GM12878 (cell line): Measurements from ENCODE around the gene KLHL22. TPM values are rescaled to one million over a fixed set of nuclear protein-coding genes. Genes with fewer than 3 reads are reported as not detected.

Experiments used
- ATAC-seq: fragments of 200-7000 bp; cut with Tn5 transposase; 3 replicates; pipeline ENCODE4 v1.9.1; 2020; ENCODE audit warnings: mild to moderate bottlenecking, moderate library complexity
- BruUV-seq: library from RNA; stranded (reverse); fragments of 400-500 nt; replicated peaks from 2 replicates; lab custom pipeline; 2021; lab: Mats Ljungman, UMichigan
- CTCF ChIA-PET: fragments of 300-600 bp; sonication (Branson Sonifier 250); formaldehyde crosslinking; extraction: SDS; loops from one replicate; lab custom pipeline; 2021; ENCODE audit warnings: inconsistent platforms; lab: Yijun Ruan, JAX
- POLR2A ChIA-PET: fragments of 350-600 bp; formaldehyde crosslinking; extraction: SDS; loops from one replicate; lab custom pipeline; 2021; ENCODE audit warnings: inconsistent platforms; lab: Charles Lee
- RAD21 ChIA-PET: fragments of 300-600 bp; sonication (Branson Sonifier 250); formaldehyde crosslinking; loops from one replicate; lab custom pipeline; 2023; ENCODE audit warnings: antibody characterized with exemption; ENCODE audit not compliant: unreplicated experiment; lab: Charles Lee
- SMC1A ChIA-PET: fragments of 300-600 bp; sonication (Branson Sonifier 250); formaldehyde crosslinking; loops from one replicate; lab custom pipeline; 2023; ENCODE audit not compliant: unreplicated experiment, uncharacterized antibody; lab: Charles Lee
- DNase-seq: peaks from one replicate; pipeline ENCODE4 v3.0.0-alpha.2; 2011; ENCODE audit warnings: low read depth, low spot score
- FAIRE-seq: peaks from 3 replicates; lab custom pipeline; 2011; peaks lifted over from hg19 to GRCh38; lab: Jason Lieb, UNC
- H2AFZ ChIP-seq: 2 replicates; pipeline ENCODE4 v1.6.0; 2011; ENCODE audit warnings: low read depth, low read length, control low read depth; ENCODE audit not compliant: control insufficient read depth
- H3K27ac ChIP-seq: 2 replicates; pipeline ENCODE4 v1.5.1; 2011; ENCODE audit warnings: control low read depth; ENCODE audit not compliant: control insufficient read depth, insufficient read depth
- H3K27me3 ChIP-seq, 2 experiments: replicated peaks in 1 of 2; 2 replicates each; pipeline versions ENCODE4 v1.6.0 to v1.6.1; 2011; ENCODE audit warnings: low read length in 1 of 2; ENCODE audit not compliant: control insufficient read depth in 2 of 2, insufficient read depth in 2 of 2
- H3K36me3 ChIP-seq, 2 experiments: 2 replicates each; pipeline ENCODE4 v1.5.1; 2011; ENCODE audit warnings: low read length in 1 of 2; ENCODE audit not compliant: control insufficient read depth in 2 of 2, insufficient read depth in 2 of 2
- H3K4me1 ChIP-seq: 2 replicates; pipeline ENCODE4 v1.6.1; 2011; ENCODE audit warnings: mild to moderate bottlenecking, low read length, moderate library complexity, mixed read lengths; ENCODE audit not compliant: control insufficient read depth, insufficient read depth
- H3K4me2 ChIP-seq: 2 replicates; pipeline ENCODE4 v1.6.0; 2011; ENCODE audit warnings: control low read depth; ENCODE audit not compliant: control insufficient read depth, insufficient read depth
- H3K4me3 ChIP-seq: fragments of 200-600 bp; sonication (generic); 2 replicates; pipeline ENCODE4 v1.5.1; 2016
- H3K79me2 ChIP-seq: 2 replicates; pipeline ENCODE4 v1.6.0; 2011; ENCODE audit warnings: low read length; ENCODE audit not compliant: control insufficient read depth, insufficient read depth
- H3K9ac ChIP-seq: 2 replicates; pipeline ENCODE4 v1.8.0; 2011; ENCODE audit warnings: low read length, control low read depth, mixed read lengths; ENCODE audit not compliant: control insufficient read depth, insufficient read depth
- H3K9me3 ChIP-seq: replicated peaks from 3 replicates; pipeline ENCODE4 v1.5.1; 2011; ENCODE audit warnings: mild to moderate bottlenecking, low read length; ENCODE audit not compliant: control insufficient read depth, insufficient read depth
- H4K20me1 ChIP-seq: 2 replicates; pipeline ENCODE4 v1.6.0; 2011; ENCODE audit not compliant: control insufficient read depth, insufficient read depth
- ATF3 ChIP-seq: IDR thresholded peaks from 2 replicates; pipeline ENCODE4 v1.6.1; 2011; ENCODE audit warnings: low read depth, mild to moderate bottlenecking, low read length, moderate library complexity, borderline replicate concordance; ENCODE audit errors: extremely low read depth
- ATF7 ChIP-seq: fragments of 450-650 bp; IDR thresholded peaks from 2 replicates; pipeline ENCODE4 v1.6.1; 2016; ENCODE audit warnings: low read depth, mild to moderate bottlenecking
- BCL11A ChIP-seq: IDR thresholded peaks from 2 replicates; pipeline ENCODE4 v1.6.1; 2011; ENCODE audit warnings: low read depth, low read length
- CEBPB ChIP-seq, 2 experiments: fragments of 150-350 bp in 1 of 2; IDR thresholded peaks; 2 replicates each; pipeline ENCODE4 v1.6.1; 2012 to 2014; ENCODE audit warnings: low read depth in 2 of 2, low read length in 2 of 2, borderline replicate concordance in 1 of 2, inconsistent platforms in 1 of 2
- CREB1 ChIP-seq: IDR thresholded peaks from 2 replicates; pipeline ENCODE4 v1.6.1; 2012; ENCODE audit warnings: low read depth, mild to moderate bottlenecking, inconsistent platforms
- E4F1 ChIP-seq: fragments of 450-650 bp; IDR thresholded peaks from 2 replicates; pipeline ENCODE4 v1.6.1; 2018; ENCODE audit warnings: borderline replicate concordance, mild to moderate bottlenecking; ENCODE audit not compliant: partially characterized antibody
- HDGF ChIP-seq: fragments of 450-650 bp; IDR thresholded peaks from 2 replicates; pipeline ENCODE4 v1.6.1; 2016; ENCODE audit warnings: antibody characterized with exemption
- KDM1A ChIP-seq: fragments of 200-600 bp; sonication (generic); IDR thresholded peaks from 2 replicates; pipeline ENCODE4 v1.6.1; 2016; ENCODE audit warnings: borderline replicate concordance
- MEF2B ChIP-seq: fragments of 450-650 bp; IDR thresholded peaks from 2 replicates; pipeline ENCODE4 v1.6.1; 2018; ENCODE audit warnings: mild to moderate bottlenecking, moderate library complexity; ENCODE audit not compliant: partially characterized antibody, poor library complexity, severe bottlenecking
- NBN ChIP-seq: fragments of 450-650 bp; IDR thresholded peaks from 2 replicates; pipeline ENCODE4 v1.6.1; 2016
- RELB ChIP-seq: fragments of 450-650 bp; IDR thresholded peaks from 2 replicates; pipeline ENCODE4 v1.6.1; 2017; ENCODE audit warnings: low read depth, mild to moderate bottlenecking, moderate library complexity
- RFX5 ChIP-seq: IDR thresholded peaks from 2 replicates; pipeline ENCODE4 v1.6.1; 2011; ENCODE audit warnings: low read depth, low read length, improper control_type of control experiment
- SIX5 ChIP-seq: IDR thresholded peaks from 2 replicates; pipeline ENCODE4 v1.6.1; 2011; ENCODE audit warnings: mild to moderate bottlenecking, low read depth, low read length, moderate library complexity; ENCODE audit not compliant: severe bottlenecking
- SMAD5 ChIP-seq: IDR thresholded peaks from 2 replicates; pipeline ENCODE4 v1.6.1; 2016; ENCODE audit warnings: antibody characterized with exemption, low read depth
- SP1 ChIP-seq: IDR thresholded peaks from one replicate; pipeline ENCODE4 v1.6.1; 2011; ENCODE audit warnings: low read depth, low read length
- STAT3 ChIP-seq: IDR thresholded peaks from 2 replicates; pipeline ENCODE4 v1.6.1; 2011; ENCODE audit warnings: low read depth, low read length, improper control_type of control experiment
- TAF1 ChIP-seq: IDR thresholded peaks from 2 replicates; pipeline ENCODE4 v1.6.1; 2011; ENCODE audit warnings: mild to moderate bottlenecking, low read depth, low read length, borderline replicate concordance
- WGBS: methylation state at CpG from one replicate; pipeline ENCODE4 v1.1.6; 2016; ENCODE audit warnings: low lambda C conversion rate; ENCODE audit not compliant: insufficient replicate concordance, insufficient coverage; ENCODE audit errors: missing lambda C conversion rate; 5-methylcytosine and 5-hydroxymethylcytosine counted together
- in situ Hi-C: fragments of 300-500 bp; cut with MboI; formaldehyde crosslinking; loops from 9 replicates; pipeline ENCODE4 v1.14.3; 2018; ENCODE audit warnings: mixed read lengths
- intact Hi-C: fragments of 100-400 bp; cut with micrococcal nuclease; formaldehyde crosslinking; loops from one replicate; pipeline ENCODE4 v1.14.2; 2022; ENCODE audit not compliant: unreplicated experiment
- polyA plus RNA-seq, 11 experiments: library from polyadenylated mRNA; depleted of rRNA in 4 of 11; unstranded in 6 of 11; stranded (reverse) in 5 of 11; fragments of >200 nt; fragmentation: Nextera tagmentation in 4 of 11; fragmentation: Illumina TruSeq in 1 of 11; extraction: Ambion mirVana in 4 of 11; extraction: Trizol in 1 of 11; gene quantifications; 1 replicate in 1 of 11; 2 replicates in 10 of 11; pipeline versions ENCODE4 v1.2.1 to v1.2.3, GENCODE V29; 2011 to 2016; ENCODE audit warnings: inconsistent platforms in 2 of 11, missing spikeins in 2 of 11, low read depth in 1 of 11
- total RNA-seq, 4 experiments: library from RNA; depleted of rRNA in 3 of 4; stranded (reverse); fragments of >200 nt in 3 of 4; fragmentation: Illumina TruSeq in 1 of 4; extraction: Trizol in 1 of 4; gene quantifications; 2 replicates each; pipeline versions ENCODE4 v1.2.1 to v1.2.3, GENCODE V29; 2013 to 2021

Gene KLHL22
- total and polyA plus RNA-seq, 10 of the 15 experiments (the other 5 are each of a cell fraction or from before 2014, with no cell fraction given), result 0.06 to 22.1 (median 14.2) TPM

- no peak for TF ChIP-seq SIX5
- TF ChIP-seq CEBPB (IDR thresholded peaks at IDR 0.05; ENCODE audit: borderline replicate concordance in 1 of 2, low read depth in 2 of 2, low read length in 2 of 2), result no peak
- TF ChIP-seq MEF2B, result no peak
- TF ChIP-seq CREB1, result no peak
- TF ChIP-seq RFX5, result no peak
- TF ChIP-seq RELB, result no peak
- no peak for TF ChIP-seq ATF7
These were observed 5.2 kb downstream of the KLHL22 start (continued) for GRCh38 chr22:20490183-20490940.

- Histone ChIP-seq H3K27me3 (no peaks in the 10 kb centered on the region), H3K9me3 (no peaks in the 10 kb centered on the region), H3K4me1 (no peaks in the 10 kb centered on the region; the same call in 1 of the 2 replicates), H3K36me3 (no peaks in the 10 kb centered on the region), H3K27ac (no peak overlapping the region), H2AFZ (no peak overlapping the region), H3K4me2 (no peak overlapping the region), H3K79me2 (peaks cover 4% of the 10 kb centered on the region), H3K9ac (no peak overlapping the region), H3K4me3 (no peak overlapping the region), H4K20me1 (no peaks in the 10 kb centered on the region; the same call in 1 of the 2 replicates)
- ChIA-PET POLR2A (no interaction called here), RAD21 (no interaction called here), CTCF (interaction anchor here (1.5 kb wide), 1 partner anchor 29 kb away, joined by 3 read pairs; no protein-coding TSS in a partner anchor), SMC1A (no interaction called here)
- no peak for DNase-seq
- no TSS peak for BruUV-seq
- in situ Hi-C loops (no loop called here), intact Hi-C loops (no loop called here)
- 98% methylated on average over 11 of the region's 11 CpGs for WGBS
- no peak for ATAC-seq
- FAIRE-seq, result no peak
- TF ChIP-seq RELB (no peak), KDM1A (no peak), HDGF (no peak), ATF3 (no peak), NBN (no peak), STAT3 (no peak), BCL11A (no peak), TAF1 (no peak), CREB1 (no peak), SP1 (no peak), SMAD5 (no peak), E4F1 (no peak)
These were observed 6.6 kb downstream of the KLHL22 start for GRCh38 chr22:20488946-20489345.
